CD4-positive, alpha-beta T cell treated with Interleukin-4 for 4 hours (primary cell): ENCODE measurements around the gene RNASET2.

ENCODE experiments used
- DNase-seq: peaks from one replicate; pipeline ENCODE4 v3.0.0-alpha.2; 2020

The RNASET2 gene

GRCh38 chr6:166944666-166945256, 11.6 kb downstream of the RNASET2 start:
- DNase-seq: no peak

GRCh38 chr6:166942393-166943168, 13.8 kb downstream of the RNASET2 start:
- peak; percentile 60 for DNase-seq

- no peak for DNase-seq
Observed at GRCh38 chr6:166940643-166941068, 15.7 kb downstream of the RNASET2 start.

DNA sequence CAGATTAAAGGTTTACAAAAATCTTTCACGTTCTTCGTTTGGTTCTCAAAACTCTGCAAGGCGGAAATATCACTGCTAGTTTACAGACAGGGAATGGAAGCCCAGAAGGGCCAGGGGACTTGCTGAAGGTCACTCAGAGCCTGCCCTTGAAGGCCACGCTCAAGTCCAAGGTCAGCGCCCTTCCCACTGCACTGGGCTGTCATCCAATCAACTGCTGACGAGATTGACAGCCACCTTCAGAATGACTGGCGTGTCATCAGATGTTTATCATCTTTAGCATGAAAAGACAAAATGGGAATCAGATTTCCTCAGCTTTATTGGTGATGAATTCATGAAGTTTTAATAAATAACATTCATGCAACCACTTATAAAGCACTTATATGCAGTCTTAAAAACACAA, 16.5 kb downstream of the RNASET2 start:
- no peak for DNase-seq

GRCh38 chr6:166939345-166939744, 17.0 kb downstream of the RNASET2 start:
- DNase-seq: no peak

- no peak for DNase-seq
Observed at GRCh38 chr6:166938704-166939103, 17.6 kb downstream of the RNASET2 start.

- DNase-seq: no peak
Observed at GRCh38 chr6:166938150-166938549, 18.2 kb downstream of the RNASET2 start.

DNA sequence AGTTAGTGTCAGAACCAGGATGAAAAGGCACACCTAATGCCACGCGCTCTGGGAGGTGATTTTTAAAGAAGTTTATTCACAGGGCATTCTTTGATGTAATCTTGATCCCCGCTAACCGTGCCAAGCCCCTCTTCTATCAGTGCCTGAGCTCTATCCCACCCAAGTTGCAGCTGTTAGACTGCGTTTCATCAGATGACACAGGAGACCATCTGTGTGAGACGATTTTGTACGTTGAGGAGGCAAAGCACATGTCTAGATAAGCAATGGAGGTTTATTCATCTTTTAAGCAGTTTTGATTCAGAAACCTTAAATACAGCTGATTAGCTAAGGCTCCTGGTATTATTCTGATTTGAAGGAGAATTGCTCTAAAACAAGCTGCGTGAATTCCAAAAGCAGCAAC, 18.6 kb downstream of the RNASET2 start:
- DNase-seq: no peak

DNA sequence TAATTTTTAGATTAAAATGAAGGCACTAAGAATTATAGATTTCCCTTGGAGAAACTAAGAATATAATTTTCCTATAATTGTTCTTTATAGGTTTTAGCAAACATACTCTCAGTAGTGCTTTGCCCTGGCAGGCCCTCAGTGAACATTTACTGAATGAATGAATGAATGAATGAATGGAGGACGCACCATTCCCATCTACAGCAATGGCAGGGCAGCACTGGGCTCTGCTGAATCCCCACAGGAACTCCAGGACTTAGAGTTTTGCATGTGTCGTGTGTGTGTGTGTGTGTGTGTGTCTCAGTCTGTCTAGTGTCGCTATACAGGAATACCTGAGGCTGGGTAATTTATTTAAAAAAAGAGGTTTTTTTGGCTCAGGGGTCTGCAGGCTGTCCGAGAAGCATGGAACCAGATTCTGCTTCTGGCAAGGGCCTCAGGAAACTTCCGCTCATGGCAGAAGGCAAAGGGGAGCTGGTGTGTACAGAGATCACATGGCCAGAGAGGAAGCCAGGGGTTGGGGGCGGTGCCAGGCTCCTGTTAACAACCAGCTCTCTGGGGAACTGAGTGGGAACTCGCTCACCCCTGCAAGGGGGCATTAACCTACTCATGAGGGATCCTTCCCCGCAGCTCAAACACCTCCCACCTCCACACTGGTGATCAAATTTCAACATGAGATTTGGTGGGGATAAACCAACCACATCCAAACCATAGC, 20.1 kb downstream of the RNASET2 start:
- no peak for DNase-seq

DNA sequence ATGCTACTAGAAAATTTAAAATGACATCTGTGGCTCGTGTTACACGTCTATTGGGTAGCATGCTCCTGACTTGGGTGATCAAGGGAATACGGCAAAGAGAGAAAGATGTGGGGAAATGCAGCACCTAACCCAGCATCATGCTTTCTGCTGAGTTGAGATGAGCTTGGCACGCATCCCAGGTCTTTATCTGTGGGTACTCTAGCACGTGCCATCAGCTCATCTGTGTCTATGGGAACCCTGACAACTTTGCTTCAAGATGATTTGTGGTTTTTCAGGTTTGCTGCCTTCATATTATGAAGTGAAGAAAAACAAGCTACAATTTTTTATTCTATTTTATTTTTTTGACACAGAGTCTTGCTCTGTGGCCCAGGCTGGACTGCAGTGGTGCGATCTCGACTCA, 21.0 kb downstream of the RNASET2 start:
- no peak for DNase-seq

GRCh38 chr6:166934174-166934573, 22.2 kb downstream of the RNASET2 start:
- no peak for DNase-seq

DNA sequence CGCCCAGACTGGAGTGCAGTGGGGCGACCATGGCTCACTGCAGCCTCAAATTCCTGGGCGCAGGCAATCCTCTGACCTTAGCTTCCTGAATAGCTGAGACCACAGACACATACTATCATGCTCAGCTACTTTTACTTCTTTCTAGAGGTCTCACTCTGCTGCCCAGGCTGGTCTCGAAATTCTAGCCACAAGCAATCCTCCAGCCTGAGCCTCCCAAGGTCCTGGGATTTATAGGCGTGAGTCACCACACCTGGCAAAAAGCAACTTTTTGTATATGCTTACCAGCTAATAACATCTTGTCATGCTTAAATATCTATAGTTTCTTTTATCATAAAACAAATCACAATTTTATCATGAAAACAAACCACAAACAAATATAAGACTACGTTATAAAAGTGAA, 23.0 kb downstream of the RNASET2 start:
- DNase-seq: no peak

DNA sequence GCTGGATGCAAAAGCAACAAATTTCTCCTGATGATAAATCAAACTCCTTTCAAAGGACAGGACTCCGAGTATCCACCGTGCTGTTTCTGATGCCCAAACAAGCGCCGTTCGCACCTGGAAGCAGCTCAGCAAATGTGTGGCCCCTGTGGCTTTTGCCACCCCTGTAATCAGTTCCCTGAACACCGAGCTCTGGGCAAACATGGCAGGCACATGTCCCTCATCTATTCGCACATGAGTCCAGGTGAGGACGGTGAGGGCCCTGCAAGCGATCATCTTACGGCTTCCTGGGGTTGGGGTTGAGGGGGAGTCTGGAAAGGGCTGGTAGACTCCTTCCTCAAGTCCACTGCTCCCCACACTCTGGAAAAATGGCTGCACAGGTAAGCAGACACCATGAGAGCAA, 23.7 kb downstream of the RNASET2 start:
- no peak for DNase-seq

GRCh38 chr6:166932116-166932515, 24.2 kb downstream of the RNASET2 start:
- DNase-seq: no peak

- no peak for DNase-seq
Observed at GRCh38 chr6:166931426-166931970, 24.9 kb downstream of the RNASET2 start.

DNA sequence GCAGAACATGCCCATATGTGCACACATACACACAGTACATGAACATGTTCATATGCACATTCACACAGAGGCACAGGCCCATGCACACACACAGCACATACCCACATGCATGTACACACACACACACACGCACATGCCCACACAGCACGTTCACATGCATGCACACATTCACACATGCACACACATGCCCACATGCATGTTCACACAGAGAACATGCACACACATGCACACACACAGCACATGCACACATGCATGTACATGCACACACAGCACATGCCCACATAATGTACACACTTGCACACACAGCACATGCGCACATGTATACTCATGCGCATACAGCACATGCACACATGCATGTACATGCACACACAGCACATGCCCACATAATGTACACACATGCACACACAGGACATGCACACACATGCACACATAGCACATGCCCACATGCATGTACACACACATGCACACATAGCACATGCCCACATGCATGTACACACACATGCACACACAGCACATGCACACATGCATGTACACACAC, 25.9 kb downstream of the RNASET2 start:
- DNase-seq: no peak

GRCh38 chr6:166929542-166930189, 26.7 kb downstream of the RNASET2 start:
- no peak for DNase-seq

GRCh38 chr6:166928644-166929541, 27.5 kb downstream of the RNASET2 start:
- no peak for DNase-seq

- DNase-seq: no peak
Observed at GRCh38 chr6:166927935-166928643, 28.3 kb downstream of the RNASET2 start.

- no peak for DNase-seq
Observed at GRCh38 chr6:166927240-166927934, 29.0 kb downstream of the RNASET2 start.

- no peak for DNase-seq
Observed at GRCh38 chr6:166926748-166927147, 29.6 kb downstream of the RNASET2 start.
